GM18526 (cell line): ENCODE measurements around the gene METTL24.

Source experiments
- POLR2A ChIP-seq: IDR thresholded peaks from 3 replicates; pipeline ENCODE4 v1.6.1; 2011; ENCODE audit not compliant: insufficient read length; ENCODE audit errors: extremely low read depth

METTL24 gene

DNA sequence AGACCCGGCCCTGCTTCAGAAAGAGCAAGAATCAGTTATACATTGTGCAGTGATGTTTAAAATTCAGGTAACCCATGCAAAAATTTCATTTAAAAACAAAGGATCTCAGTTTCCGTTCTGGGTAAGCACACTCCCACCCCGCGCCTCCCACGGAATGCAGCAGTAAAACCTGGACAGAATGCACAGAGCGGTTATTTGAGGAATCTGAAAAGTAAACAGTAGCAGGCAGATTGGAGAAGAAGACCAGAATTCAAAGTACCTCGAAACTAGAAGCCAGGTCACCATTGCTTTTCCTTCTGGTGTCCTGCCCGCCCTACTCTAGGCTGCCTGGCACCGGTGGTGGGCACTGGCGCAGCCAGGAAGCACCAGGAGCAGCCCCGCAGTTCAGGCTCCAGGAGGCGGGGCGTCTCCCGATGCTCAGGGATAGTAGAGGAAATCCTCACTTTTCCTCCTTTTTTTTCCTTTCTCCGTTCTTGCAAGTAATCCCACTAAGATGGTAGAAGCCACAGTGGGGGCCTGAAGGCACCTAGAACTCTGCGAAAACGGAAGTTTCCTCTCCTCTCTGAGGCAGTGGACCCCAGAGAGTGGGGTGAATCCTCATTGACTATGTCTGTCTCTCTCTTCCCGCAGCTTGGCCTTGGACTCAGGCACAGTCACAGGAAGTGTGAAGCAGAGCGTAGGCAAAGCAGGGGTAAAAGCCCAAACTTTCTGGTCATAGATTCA is 28.3 kb downstream of the METTL24 start:
- no peak for TF ChIP-seq POLR2A

DNA sequence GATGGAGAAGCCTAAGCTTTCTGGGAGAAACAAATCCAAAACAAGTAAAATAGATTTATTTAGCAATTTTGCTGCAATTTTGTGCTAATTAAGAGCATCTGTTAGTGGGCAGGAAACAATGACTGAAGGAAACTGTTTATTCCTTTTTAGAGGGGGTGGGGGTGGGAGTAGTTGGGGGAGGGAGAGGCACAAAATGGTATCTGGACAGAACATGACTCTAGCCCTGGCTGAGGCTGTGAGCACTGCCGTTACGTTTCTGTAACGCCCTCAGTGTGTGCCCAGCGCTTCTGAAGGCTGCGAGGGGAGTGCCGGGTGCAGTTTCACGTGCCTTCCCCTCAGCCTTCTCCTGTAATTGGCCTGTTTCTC is 28.8 kb downstream of the METTL24 start:
- TF ChIP-seq POLR2A = no peak

DNA sequence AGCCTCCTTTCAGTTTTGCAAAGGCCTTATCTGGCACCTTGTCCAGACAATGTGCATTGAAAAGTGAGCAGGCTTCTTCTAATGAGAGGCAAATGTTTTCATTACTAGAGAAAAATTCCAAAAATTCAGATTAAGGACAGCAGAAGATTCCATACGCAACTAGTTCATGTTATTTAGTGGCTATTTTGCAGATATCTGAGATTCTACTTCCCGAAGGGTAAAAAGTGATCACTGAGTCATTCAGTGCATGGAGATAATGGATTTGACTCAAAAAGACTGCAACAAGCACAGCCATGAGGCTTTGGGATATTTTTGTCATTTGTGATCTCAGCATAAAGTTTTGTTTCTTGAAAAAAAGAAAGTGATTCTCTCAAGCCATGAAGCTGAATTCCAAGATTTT is 29.9 kb downstream of the METTL24 start:
- TF ChIP-seq POLR2A = no peak

DNA sequence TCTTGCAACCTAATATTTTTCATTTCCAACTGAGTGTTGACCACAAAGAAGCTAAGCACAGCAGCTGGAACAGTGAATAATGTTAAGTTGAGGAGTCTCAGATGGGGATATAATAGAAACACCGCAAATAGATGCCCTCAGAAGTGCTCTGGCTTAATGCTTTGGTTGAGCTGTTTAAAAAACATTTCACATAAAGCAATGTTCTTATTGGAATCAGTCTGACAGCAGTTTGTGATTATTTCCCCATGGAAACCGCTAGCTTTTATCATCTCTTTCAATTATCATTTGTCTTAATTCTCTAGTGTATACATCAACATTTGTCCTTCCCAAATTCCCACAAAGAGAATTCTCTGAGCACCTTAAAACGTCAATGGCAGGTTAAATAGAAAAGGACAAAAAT is 30.8 kb downstream of the METTL24 start:
- TF ChIP-seq POLR2A = no peak

DNA sequence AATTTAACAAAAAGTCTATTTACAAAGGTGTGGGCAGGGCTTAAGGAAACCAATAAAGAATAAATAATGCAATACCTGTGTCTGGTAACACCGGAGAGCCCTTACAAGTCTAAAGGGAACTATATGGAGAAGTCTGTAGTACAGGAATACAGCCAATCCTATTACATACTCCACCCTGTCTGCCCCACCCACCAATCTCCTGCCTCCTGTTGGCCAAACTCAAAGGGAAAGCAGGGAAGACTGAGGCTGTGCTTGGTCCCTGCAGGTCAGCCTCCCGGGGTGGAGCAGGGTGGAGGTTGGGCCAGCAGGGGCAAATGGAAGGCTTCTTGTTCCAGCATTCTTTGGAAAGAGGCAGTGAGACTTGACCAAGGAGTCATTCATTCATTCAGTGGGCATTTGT is 31.5 kb downstream of the METTL24 start:
- no peak for TF ChIP-seq POLR2A

DNA sequence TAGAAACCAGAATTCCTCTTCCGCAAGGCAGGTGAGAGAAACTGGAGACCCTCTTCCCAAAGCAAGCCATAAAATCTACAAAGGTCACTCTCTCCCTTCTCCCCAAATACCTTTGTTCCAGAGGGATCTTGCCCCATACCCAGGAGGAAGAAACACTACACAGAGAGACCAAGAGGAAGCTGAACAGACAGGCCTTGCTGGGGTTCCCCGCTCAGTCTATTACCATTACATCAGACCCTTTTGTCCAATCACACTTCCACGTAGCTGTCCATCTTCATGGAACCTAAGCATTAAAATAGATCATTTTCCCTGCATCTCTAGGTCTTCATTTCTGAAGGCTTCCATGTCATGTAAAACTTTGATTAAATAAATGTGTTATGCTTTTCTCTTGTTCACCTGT is 32.1 kb downstream of the METTL24 start:
- TF ChIP-seq POLR2A = no peak

DNA sequence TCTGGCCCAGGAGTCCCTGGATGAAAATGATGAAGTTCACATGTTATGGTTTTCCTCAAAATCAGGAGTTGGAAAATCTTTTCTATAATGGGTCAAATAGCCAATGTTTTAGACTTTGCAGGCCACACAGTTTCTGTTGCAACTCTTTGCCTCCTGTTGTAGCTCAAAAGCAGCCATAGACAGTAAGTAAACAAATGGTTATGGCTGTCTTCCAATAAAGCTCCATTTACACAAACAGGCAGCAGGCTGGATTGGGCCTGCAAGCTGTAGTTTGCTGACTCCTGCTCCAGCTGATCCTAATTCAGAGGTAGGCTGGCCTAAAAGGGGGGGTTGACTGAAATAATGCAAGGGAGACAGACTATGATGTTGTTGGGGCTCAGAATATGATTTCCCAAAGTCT is 33.0 kb downstream of the METTL24 start:
- no peak for TF ChIP-seq POLR2A

DNA sequence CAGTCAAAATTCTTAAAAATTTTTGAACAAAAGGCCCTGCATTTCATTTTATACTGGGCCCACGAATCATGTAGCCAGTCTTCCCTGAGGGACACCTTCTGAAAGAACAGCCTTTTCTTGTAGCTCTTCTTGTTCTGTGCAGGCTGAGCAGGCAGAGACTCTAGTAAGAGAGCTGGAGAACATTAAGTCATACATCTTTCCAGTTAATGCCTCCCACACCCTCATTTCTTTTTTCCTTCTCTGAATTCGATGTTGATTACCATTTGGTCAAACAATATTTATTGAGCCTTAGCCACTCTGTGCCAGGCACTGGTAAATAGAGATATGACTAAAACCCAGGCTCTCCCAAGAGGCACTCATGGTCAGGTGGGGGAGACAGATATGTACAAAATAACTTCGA is 33.6 kb downstream of the METTL24 start:
- TF ChIP-seq POLR2A = no peak

DNA sequence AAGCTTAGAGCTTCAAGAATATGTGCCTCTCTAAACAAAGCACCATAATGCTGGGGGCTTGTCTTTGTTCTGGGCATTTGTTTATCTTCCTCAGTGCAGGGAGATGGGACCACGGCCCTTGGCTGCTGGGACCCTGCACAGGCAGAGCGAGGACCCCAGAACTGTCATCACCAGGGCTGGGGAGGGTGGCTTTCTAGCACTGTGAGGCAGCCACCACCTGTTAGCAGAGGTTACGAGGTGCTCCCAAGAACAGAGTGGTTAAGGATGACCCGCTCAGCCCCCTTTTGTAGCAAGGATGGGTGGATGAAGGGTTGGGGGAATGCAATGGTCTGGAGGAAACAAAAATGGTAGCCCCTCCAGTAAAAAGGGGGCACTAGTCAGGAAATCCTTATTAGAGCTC is 34.9 kb downstream of the METTL24 start:
- TF ChIP-seq POLR2A = no peak

DNA sequence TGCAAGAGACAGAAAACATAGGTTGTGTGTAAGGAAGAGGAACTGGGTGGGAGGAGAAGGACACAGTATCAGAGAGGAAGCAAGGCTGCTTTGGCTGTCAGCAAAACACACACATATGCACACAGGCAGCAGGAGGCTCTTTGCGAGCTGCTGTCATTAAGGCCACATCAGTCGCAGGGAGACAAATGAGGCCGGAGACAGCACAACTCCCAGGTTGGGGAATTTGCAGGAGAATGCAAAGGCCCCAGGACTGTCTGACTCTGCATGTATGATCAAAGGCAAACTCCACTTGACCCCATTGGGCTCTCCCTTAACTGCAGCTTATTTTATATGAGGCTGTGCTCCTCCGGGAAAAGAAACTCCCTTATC is 35.3 kb downstream of the METTL24 start:
- no peak for TF ChIP-seq POLR2A

DNA sequence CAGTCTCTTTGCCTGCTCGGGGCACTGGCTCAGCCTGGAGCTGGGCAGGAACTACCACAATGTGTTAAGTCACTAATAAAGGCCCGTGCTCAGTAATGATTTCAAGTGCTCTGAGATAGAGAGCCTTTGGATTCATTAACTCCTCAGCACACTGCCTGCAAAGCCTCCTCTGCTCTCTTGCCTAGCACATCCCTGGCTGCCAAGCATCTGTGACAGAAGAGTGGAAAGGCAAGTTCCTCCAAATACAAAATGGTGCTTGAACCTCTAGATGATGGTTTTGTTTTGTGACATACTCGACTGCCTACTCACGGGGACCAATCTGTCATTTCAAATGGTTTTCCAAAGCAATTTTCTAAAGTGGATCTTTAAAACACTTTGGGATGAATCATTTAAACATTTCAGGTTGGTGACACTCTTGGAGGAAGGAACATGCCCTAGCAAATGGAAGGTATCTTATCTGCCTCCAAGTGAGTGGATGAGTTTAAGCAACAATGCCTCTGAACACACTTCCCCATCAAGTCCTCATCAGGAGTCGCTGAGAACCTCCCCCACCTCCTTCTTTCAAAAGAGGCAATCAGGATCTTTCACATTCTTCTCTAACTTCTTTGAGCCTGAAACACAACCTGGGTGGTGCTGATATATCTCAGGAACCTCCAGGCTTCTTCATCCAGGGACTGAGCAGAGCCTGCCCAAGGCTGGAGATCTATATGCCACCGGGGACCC is 35.8 kb downstream of the METTL24 start:
- TF ChIP-seq POLR2A = no peak

DNA sequence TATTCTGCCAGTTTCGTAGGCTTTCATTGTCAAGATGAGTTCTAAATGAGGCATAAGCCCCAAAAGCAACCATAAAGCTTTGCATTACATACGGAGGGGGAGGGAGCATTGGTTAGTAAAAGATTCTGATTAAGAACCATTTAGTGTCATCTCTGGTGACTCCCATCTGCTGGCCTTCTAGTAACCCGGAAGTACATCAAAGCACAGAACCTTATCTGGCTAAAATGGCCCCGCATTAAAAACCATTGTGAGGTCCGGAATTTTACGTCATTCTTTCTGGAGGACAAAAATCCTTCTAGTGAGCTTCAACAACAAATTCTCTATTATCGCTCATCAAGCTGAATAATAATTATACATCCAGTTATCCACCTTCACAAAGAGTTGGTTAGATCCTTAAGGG is 37.8 kb downstream of the METTL24 start:
- no peak for TF ChIP-seq POLR2A

DNA sequence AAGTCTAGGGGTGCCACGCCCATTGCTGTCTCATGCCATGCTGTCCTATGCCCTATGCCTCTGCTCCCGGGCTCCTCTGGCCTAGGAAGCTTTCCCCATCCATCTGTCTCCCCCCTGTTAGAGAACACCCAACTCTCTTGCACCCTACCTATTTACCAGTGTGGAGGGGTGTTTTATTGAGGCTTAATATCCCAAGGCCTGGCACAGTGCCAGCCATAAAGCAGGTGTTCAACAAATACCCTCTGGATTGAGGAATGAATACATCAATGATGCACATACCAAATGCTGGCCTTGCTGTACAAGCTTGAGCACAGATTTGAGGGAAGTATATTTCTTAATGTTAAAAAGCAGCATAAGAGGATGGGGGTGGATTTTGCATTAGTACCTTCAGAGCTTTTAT is 38.3 kb downstream of the METTL24 start:
- TF ChIP-seq POLR2A = no peak

DNA sequence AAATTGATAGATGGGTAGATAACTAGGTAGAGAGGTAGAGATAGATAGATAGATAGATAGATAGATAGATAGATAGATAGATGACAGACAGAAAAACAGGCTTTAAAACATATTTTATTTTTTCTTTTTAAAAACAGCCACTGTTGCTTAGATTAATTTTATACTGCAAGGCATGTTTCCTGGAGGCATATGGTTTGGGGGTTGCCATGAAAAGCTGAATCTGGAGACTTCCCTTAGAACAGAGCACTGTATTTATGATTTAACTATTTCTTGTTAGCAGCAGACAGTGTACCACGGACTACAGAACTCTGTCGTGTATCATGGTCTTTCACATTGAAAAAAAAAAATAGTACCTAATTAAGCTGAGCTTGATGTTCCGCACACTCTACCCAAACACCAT is 38.8 kb downstream of the METTL24 start:
- TF ChIP-seq POLR2A = no peak

DNA sequence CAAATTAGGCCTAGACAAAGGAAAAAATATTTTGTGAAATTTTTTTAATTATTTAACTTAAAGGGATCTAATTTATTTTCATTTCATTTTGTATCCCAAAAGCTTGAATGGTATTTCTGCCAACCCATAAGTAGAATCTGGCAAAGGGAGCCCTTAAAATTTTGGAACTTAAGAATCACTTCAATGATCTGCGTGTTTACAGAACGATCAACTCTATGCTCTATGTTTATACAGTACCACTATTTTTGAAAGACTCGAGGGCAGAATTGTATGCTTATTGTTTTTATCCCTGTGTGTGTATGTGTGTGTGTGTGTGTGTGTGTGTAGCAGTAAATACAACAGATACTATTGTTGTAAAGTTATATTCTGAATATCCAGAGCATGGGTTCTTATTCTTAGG is 39.2 kb downstream of the METTL24 start:
- no peak for TF ChIP-seq POLR2A

DNA sequence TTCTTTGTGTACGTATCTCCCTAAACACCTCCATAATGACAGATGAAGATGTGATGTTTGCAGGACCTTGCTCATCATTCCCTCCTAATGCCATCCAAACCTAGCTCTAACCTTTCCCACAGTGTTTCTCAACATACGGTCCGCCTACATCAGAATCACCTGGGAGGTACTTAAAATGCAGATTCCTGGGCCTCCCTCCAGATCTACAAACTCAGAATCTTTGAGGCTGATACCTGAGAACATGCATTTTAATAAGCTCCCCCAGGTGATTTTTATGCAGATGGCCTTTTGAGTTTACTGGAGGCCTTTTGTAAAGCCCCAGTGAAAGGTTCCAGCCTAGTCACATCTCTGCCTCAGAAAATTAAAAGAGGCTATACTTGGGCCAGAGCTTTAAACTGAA is 40.5 kb downstream of the METTL24 start:
- no peak for TF ChIP-seq POLR2A

DNA sequence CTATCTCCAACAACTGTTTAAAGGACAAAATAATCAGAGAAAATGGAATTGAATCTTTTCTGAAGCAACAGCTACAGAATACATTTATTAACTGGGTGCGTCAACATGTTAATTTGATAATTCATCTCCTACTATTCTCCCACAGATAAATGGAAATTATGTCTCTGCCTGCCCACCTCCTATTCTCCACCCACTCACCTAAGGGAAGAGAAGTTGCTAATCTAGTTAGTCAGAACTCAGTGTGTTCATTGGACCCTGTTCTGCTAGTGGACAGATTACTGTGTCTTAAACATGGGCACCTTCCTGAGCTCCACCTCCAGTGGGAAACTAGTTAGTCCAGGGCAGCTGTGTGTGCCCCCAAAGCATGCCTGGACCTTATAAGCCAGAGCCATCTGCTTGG is 41.0 kb downstream of the METTL24 start:
- TF ChIP-seq POLR2A = no peak
